Osteocyte (in vitro differentiated cells): ENCODE measurements around the gene ROGDI. TPM values are rescaled to one million over a fixed set of nuclear protein-coding genes. Genes with fewer than 3 reads are reported as not detected.

Experiments used
- DNase-seq: peaks from one replicate; pipeline ENCODE4 v3.0.0; 2021; ENCODE audit warnings: mixed read lengths; ENCODE audit not compliant: unreplicated experiment; ENCODE audit errors: extremely low spot score
- H3K27ac Mint-ChIP-seq: one replicate; pipeline ENCODE4 v1.8.0; 2021; ENCODE audit warnings: mild to moderate bottlenecking, mixed read lengths; ENCODE audit not compliant: unreplicated experiment
- H3K27me3 Mint-ChIP-seq: one replicate; pipeline ENCODE4 v1.8.0; 2021; ENCODE audit warnings: mixed read lengths; ENCODE audit not compliant: unreplicated experiment
- H3K36me3 Mint-ChIP-seq: one replicate; pipeline ENCODE4 v1.8.0; 2021; ENCODE audit warnings: mixed read lengths; ENCODE audit not compliant: unreplicated experiment
- H3K4me1 Mint-ChIP-seq: one replicate; pipeline ENCODE4 v1.8.0; 2021; ENCODE audit warnings: mixed read lengths; ENCODE audit not compliant: unreplicated experiment
- H3K4me3 Mint-ChIP-seq: one replicate; pipeline ENCODE4 v1.8.0; 2021; ENCODE audit warnings: mild to moderate bottlenecking, moderate library complexity, mixed read lengths; ENCODE audit not compliant: unreplicated experiment
- H3K9me3 Mint-ChIP-seq: one replicate; pipeline ENCODE4 v1.8.0; 2021; ENCODE audit warnings: mixed read lengths; ENCODE audit not compliant: unreplicated experiment
- total RNA-seq: library from RNA; stranded (reverse); gene quantifications from 2 replicates; pipeline ENCODE4 v1.2.1, GENCODE V29; 2021
- TF ChIP-seq, protein P1 (sequence below): fragments of 200-600 bp; sonication (generic); IDR thresholded peaks from 2 replicates; pipeline ENCODE4 v1.5.0; 2021; ENCODE audit warnings: antibody characterized with exemption, mild to moderate bottlenecking, moderate library complexity

ROGDI gene
- total RNA-seq, 1 donor from 2014 or later: 16.1 TPM

DNA sequence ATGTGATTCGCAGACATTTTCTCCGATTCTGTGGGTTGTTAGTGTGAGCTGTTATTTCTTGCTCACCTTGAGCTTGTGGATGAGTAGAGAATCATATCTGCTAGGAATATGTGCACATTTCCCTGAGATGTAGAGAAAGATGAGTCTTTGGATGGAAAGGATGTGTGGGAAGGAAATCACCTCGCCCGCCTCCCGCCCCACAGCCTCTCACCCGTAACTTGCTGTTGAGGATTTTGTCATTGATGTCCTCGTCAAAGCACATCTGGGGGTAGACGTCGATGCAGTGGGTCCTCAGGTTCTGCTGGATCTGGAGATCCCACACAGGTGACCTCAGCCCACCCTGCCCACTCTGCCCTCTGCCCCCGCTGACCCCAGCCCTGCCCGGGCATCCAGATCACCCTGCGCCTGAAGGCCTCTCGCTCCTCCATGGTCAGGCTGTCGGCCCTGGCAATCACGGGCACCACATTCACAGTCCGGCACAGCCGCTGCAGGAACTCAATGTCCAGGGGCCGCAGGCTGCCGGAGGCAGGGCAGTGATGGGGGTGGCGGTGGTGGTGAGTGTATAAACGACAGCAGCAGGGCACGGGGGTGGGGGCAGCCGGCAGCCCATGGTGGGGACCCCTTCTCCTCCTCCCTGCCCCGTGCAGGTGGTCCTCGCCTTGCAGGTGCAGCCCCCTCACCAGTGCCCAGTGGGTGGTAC, 19.0 kb downstream of the ROGDI start:
- no peak overlapping the region for H3K4me3 Mint-ChIP-seq
- H3K27ac Mint-ChIP-seq: no peak overlapping the region
- TF ChIP-seq, protein P1, sequence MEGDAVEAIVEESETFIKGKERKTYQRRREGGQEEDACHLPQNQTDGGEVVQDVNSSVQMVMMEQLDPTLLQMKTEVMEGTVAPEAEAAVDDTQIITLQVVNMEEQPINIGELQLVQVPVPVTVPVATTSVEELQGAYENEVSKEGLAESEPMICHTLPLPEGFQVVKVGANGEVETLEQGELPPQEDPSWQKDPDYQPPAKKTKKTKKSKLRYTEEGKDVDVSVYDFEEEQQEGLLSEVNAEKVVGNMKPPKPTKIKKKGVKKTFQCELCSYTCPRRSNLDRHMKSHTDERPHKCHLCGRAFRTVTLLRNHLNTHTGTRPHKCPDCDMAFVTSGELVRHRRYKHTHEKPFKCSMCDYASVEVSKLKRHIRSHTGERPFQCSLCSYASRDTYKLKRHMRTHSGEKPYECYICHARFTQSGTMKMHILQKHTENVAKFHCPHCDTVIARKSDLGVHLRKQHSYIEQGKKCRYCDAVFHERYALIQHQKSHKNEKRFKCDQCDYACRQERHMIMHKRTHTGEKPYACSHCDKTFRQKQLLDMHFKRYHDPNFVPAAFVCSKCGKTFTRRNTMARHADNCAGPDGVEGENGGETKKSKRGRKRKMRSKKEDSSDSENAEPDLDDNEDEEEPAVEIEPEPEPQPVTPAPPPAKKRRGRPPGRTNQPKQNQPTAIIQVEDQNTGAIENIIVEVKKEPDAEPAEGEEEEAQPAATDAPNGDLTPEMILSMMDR: no peak
- no peaks in the 10 kb centered on the region for H3K36me3 Mint-ChIP-seq
- no peak for DNase-seq
- no peaks in the 10 kb centered on the region for H3K4me1 Mint-ChIP-seq
- no peaks in the 10 kb centered on the region for H3K9me3 Mint-ChIP-seq
- no peaks in the 10 kb centered on the region for H3K27me3 Mint-ChIP-seq

DNA sequence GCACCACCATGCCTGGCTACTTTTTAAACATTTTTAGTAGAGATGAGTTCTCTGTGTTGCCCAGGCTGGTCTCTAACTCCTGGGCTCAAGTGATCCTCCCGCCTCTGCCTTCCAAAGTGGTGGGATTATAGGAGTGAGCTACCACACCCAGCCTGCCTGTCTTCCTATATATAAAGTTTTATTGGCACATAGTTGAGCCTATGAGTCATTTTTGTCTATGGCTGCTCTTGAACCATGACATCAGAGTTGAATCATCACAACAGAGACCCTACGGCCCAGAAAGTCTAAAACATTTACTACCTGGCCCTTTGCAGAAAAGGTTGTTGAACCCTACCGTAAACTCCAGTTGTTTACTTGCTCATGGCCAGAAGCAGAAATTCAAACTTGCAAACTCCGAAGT, 22.2 kb downstream of the ROGDI start:
- no peaks in the 10 kb centered on the region for H3K27me3 Mint-ChIP-seq
- H3K36me3 Mint-ChIP-seq: no peaks in the 10 kb centered on the region
- no peak for DNase-seq
- TF ChIP-seq, protein P1: no peak
- H3K9me3 Mint-ChIP-seq: no peaks in the 10 kb centered on the region
- H3K27ac Mint-ChIP-seq: no peak overlapping the region
- H3K4me3 Mint-ChIP-seq: no peak overlapping the region
- no peaks in the 10 kb centered on the region for H3K4me1 Mint-ChIP-seq

DNA sequence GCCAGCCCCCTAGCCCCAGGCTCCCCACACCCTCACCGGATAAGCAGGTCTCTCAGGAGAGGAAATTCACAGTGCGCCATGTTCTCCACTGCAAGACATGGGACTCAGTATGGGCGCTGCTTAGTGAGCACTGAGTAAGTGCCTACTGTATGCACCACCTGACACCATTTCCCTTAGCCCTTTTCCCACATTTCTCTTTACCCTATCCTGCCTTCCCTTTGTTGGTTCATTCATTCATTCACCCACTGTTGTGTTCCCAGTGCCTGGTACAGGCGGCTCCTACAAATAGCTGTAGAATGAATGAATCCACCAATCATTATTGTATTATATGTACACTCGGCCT, 24.4 kb downstream of the ROGDI start:
- no peaks in the 10 kb centered on the region for H3K4me1 Mint-ChIP-seq
- H3K36me3 Mint-ChIP-seq: no peaks in the 10 kb centered on the region
- no peaks in the 10 kb centered on the region for H3K27me3 Mint-ChIP-seq
- no peak overlapping the region for H3K27ac Mint-ChIP-seq
- no peaks in the 10 kb centered on the region for H3K9me3 Mint-ChIP-seq
- DNase-seq: no peak
- TF ChIP-seq, protein P1: no peak
- no peak overlapping the region for H3K4me3 Mint-ChIP-seq

GRCh38 chr16:4777339-4778049, 24.9 kb downstream of the ROGDI start:
- no peak for DNase-seq
- H3K27me3 Mint-ChIP-seq: no peaks in the 10 kb centered on the region
- no peaks in the 10 kb centered on the region for H3K9me3 Mint-ChIP-seq
- TF ChIP-seq, protein P1: no peak
- H3K4me1 Mint-ChIP-seq: no peaks in the 10 kb centered on the region
- no peak overlapping the region for H3K4me3 Mint-ChIP-seq
- H3K27ac Mint-ChIP-seq: no peak overlapping the region
- H3K36me3 Mint-ChIP-seq: no peaks in the 10 kb centered on the region

GRCh38 chr16:4776141-4776705, 26.2 kb downstream of the ROGDI start:
- no peak for DNase-seq
- H3K36me3 Mint-ChIP-seq: no peaks in the 10 kb centered on the region
- TF ChIP-seq, protein P1: no peak
- H3K27me3 Mint-ChIP-seq: no peaks in the 10 kb centered on the region
- no peaks in the 10 kb centered on the region for H3K9me3 Mint-ChIP-seq
- no peak overlapping the region for H3K27ac Mint-ChIP-seq
- no peak overlapping the region for H3K4me3 Mint-ChIP-seq
- no peaks in the 10 kb centered on the region for H3K4me1 Mint-ChIP-seq
